CD14-positive monocyte (primary cell): Measurements from ENCODE around the gene ACSF3. TPM values are rescaled to one million over a fixed set of nuclear protein-coding genes. Genes with fewer than 3 reads are reported as not detected.
A peak's percentile ranks its signal among the peaks of the same experiment; 100 is the strongest.

Experiments
- DNase-seq, 3 donors: peaks; one replicate each; pipeline ENCODE4 v3.0.0-alpha.2; 2011 to 2022
- H2AFZ ChIP-seq: 2 replicates; pipeline ENCODE4 v1.6.0; 2012; ENCODE audit warnings: mild to moderate bottlenecking, low read depth, low read length, inconsistent platforms; ENCODE audit not compliant: insufficient read depth, poor library complexity, severe bottlenecking
- H3K27ac ChIP-seq, 2 donors: 1 replicate in 1 of 2; 2 replicates in 1 of 2; pipeline ENCODE4 v1.5.1; 2012 to 2013; ENCODE audit warnings: low read length in 2 of 2, control low read depth in 1 of 2, inconsistent platforms in 1 of 2, low read depth in 1 of 2, mild to moderate bottlenecking in 1 of 2
- H3K27me3 ChIP-seq, 2 donors: one replicate each; pipeline versions ENCODE4 v1.6.0 to v1.6.1; 2011 to 2013; ENCODE audit warnings: low read length in 2 of 2; ENCODE audit not compliant: control insufficient read depth in 2 of 2, insufficient read depth in 2 of 2
- H3K36me3 ChIP-seq, 2 donors: replicated peaks in 1 of 2; 1 replicate in 1 of 2; 2 replicates in 1 of 2; pipeline versions ENCODE4 v1.5.1 to v1.6.1; 2012 to 2013; ENCODE audit warnings: low read length in 2 of 2, control low read depth in 1 of 2, inconsistent platforms in 1 of 2, mild to moderate bottlenecking in 1 of 2; ENCODE audit not compliant: insufficient read depth in 2 of 2, control insufficient read depth in 1 of 2
- H3K4me1 ChIP-seq, 2 donors: 1 replicate in 1 of 2; 2 replicates in 1 of 2; pipeline versions ENCODE4 v1.5.1 to v1.6.1; 2012 to 2013; ENCODE audit warnings: low read length in 2 of 2, control low read depth in 1 of 2, inconsistent platforms in 1 of 2, mild to moderate bottlenecking in 1 of 2, moderate library complexity in 1 of 2; ENCODE audit not compliant: insufficient read depth in 2 of 2, control insufficient read depth in 1 of 2
- H3K4me2 ChIP-seq: replicated peaks from 2 replicates; pipeline ENCODE3; 2012; ENCODE audit warnings: low read length, moderate library complexity, mild to moderate bottlenecking; ENCODE audit not compliant: poor library complexity, severe bottlenecking; ENCODE audit errors: extremely low read depth
- H3K4me3 ChIP-seq, 3 experiments: fragments of 200-600 bp in 1 of 3; sonication (generic) in 1 of 3; replicated peaks in 1 of 3; 1 replicate in 2 of 3; 2 replicates in 1 of 3; pipeline ENCODE4 v1.5.1; 2011 to 2013; ENCODE audit warnings: low read length in 3 of 3, mild to moderate bottlenecking in 3 of 3, control low read depth in 2 of 3, low read depth in 2 of 3, inconsistent platforms in 1 of 3, moderate library complexity in 1 of 3
- H3K79me2 ChIP-seq: 2 replicates; pipeline ENCODE4 v1.6.0; 2012; ENCODE audit warnings: mild to moderate bottlenecking, control low read depth, inconsistent platforms, low read length, moderate library complexity; ENCODE audit not compliant: insufficient read depth
- H3K9ac ChIP-seq: 2 replicates; pipeline ENCODE4 v1.6.0; 2017; ENCODE audit warnings: low read length, mild to moderate bottlenecking; ENCODE audit not compliant: insufficient read depth, poor library complexity, severe bottlenecking
- H3K9me3 ChIP-seq, 2 donors: replicated peaks in 1 of 2; 1 replicate in 1 of 2; 2 replicates in 1 of 2; pipeline versions ENCODE4 v1.5.1 to v1.6.1; 2012 to 2013; ENCODE audit warnings: low read length in 2 of 2, control low read depth in 1 of 2; ENCODE audit not compliant: control insufficient read depth in 1 of 2, insufficient read depth in 1 of 2
- H4K20me1 ChIP-seq: 2 replicates; pipeline ENCODE4 v1.6.0; 2012; ENCODE audit warnings: mild to moderate bottlenecking, low read length, control low read depth, moderate library complexity; ENCODE audit not compliant: insufficient read depth
- H3K27ac Mint-ChIP-seq, 7 donors: one replicate each; pipeline ENCODE4 v1.8.0; 2020; ENCODE audit warnings: mild to moderate bottlenecking in 7 of 7, mixed read lengths in 7 of 7, moderate library complexity in 6 of 7, inconsistent platforms in 2 of 7
- H3K27me3 Mint-ChIP-seq, 3 donors: one replicate each; pipeline ENCODE4 v1.8.0; 2021 to 2022; ENCODE audit warnings: low read depth in 3 of 3, mild to moderate bottlenecking in 3 of 3, mixed read lengths in 3 of 3, moderate library complexity in 3 of 3, inconsistent platforms in 1 of 3
- H3K36me3 Mint-ChIP-seq, 2 donors: one replicate each; pipeline ENCODE4 v1.8.0; 2020; ENCODE audit warnings: mixed read lengths in 2 of 2, inconsistent platforms in 1 of 2, mild to moderate bottlenecking in 1 of 2
- H3K4me1 Mint-ChIP-seq: one replicate; pipeline ENCODE4 v1.8.0; 2020; ENCODE audit warnings: mild to moderate bottlenecking, mixed read lengths
- H3K4me3 Mint-ChIP-seq, 2 donors: one replicate each; pipeline ENCODE4 v1.8.0; 2020; ENCODE audit warnings: mild to moderate bottlenecking in 2 of 2, mixed read lengths in 2 of 2, moderate library complexity in 1 of 2
- H3K9me3 Mint-ChIP-seq, 7 donors: one replicate each; pipeline ENCODE4 v1.8.0; 2020 to 2022; ENCODE audit warnings: mixed read lengths in 7 of 7, mild to moderate bottlenecking in 6 of 7, moderate library complexity in 6 of 7, inconsistent platforms in 2 of 7
- CTCF ChIP-seq: fragments of 200-600 bp; IDR thresholded peaks from one replicate; pipeline ENCODE4 v1.8.0; 2022; ENCODE audit warnings: antibody characterized with exemption, mild to moderate bottlenecking
- WGBS: methylation state at CpG from one replicate; pipeline ENCODE4 v1.1.5; 2013; ENCODE audit warnings: missing lambda C conversion rate; ENCODE audit not compliant: insufficient coverage; 5-methylcytosine and 5-hydroxymethylcytosine counted together
- intact Hi-C, 2 donors: fragments of 100-400 bp; cut with micrococcal nuclease; formaldehyde crosslinking; loops; one replicate each; pipeline versions ENCODE4 v1.15.0 to v1.15.1; 2023
- polyA plus RNA-seq, 3 donors: library from polyadenylated mRNA; depleted of rRNA in 1 of 3; unstranded in 2 of 3; stranded (reverse) in 1 of 3; fragments of 300-500 nt in 2 of 3; fragments of >200 nt in 1 of 3; fragmentation: Illumina TruSeq in 2 of 3; gene quantifications; 1 replicate in 2 of 3; 2 replicates in 1 of 3; pipeline ENCODE4 v1.2.3, GENCODE V29; 2012 to 2021

Gene ACSF3
- polyA plus RNA-seq, 3 donors, result 23.5 to 26.7 (median 26.4) TPM

DNA sequence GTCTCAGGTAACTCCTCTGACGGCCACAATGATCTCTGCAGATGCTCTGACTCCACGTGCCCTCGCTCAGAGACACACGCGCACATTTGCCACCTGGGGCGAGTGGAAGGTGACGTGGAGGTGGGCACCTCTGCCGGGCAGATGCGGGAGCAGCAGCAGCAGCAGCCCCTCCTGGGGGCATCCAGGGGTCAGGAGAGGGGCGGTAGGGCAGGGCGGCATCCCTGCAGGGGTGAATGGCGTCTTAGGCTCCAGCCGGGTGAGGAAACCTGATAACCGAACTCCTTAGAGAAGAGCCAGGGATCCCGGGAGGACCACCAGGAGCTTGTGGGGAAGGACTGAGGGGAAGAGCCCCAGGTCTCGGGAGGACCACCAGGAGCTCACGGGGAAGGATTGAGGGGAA, 43.3 kb downstream of the ACSF3 start:
- peaks cover 0 to 2% (median 0%) of the 10 kb centered on the region in 7 donors for H3K9me3 Mint-ChIP-seq

DNA sequence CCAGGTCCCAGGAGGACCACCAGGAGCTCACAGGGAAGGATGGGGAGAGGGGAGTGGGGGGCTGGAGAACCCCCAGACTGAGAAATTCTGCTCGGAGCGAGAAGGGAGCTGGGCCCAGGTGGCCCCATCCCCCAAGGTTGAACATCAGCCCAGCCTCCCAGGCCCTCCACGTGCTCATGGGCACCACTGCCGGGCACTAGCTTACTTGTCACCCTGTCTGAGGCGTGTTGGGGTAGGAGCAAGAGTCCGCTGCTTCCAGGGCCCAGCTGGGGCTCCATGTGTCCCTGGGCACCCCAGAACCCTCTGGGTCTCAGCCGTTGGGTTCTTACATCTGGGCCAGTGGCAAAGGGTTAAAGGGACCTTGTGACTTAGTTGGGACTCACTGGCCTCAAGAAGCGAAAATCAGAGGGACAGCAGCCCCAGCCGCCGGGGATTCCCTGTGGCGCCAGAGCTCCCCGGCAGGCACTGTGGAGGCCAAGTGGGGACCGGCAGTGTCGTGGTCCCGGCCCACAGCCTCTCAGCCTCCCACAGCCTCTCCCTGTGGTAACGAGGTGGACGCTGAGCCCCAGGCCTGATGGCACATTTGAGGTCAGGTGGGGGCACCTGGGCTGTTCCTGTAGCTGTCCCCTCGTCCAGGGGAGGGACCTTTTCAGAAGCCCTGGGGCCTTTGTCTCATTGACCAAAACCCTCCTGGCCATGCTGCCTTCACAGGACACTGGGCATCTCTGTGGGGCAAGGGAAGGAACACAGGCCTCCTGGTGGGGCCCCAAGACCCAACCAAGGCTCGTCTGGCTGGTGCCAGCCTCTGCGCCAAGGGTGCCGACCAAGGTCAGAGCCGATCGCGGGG, 44.2 kb downstream of the ACSF3 start:
- no peak for DNase-seq
- intact Hi-C loops, result no loop called here
- 95% methylated on average over 23 of the region's 24 CpGs for WGBS
- H4K20me1 ChIP-seq, result peaks cover 8% of the 10 kb centered on the region
- no peak overlapping the region for H3K4me3 ChIP-seq
- peaks cover 65 to 74% of the 10 kb centered on the region in 2 donors for H3K36me3 ChIP-seq
- no peak overlapping the region for H3K27ac ChIP-seq
- no peak overlapping the region for H2AFZ ChIP-seq
- H3K9ac ChIP-seq, result no peak overlapping the region
- no peak for TF ChIP-seq CTCF
- H3K4me1 ChIP-seq, result no peaks in the 10 kb centered on the region
- no peak overlapping the region for H3K27ac Mint-ChIP-seq
- H3K9me3 Mint-ChIP-seq, result peaks cover 0 to 2% (median 0%) of the 10 kb centered on the region in 7 donors
- peaks cover 0 to 2% (median 0%) of the 10 kb centered on the region in 3 donors for H3K27me3 Mint-ChIP-seq
- H3K4me1 Mint-ChIP-seq, result no peaks in the 10 kb centered on the region
- no peak overlapping the region for H3K4me3 Mint-ChIP-seq
- H3K4me2 ChIP-seq, result no peak overlapping the region
- H3K36me3 Mint-ChIP-seq, result peaks cover 56 to 86% of the 10 kb centered on the region in 2 donors
- H3K27me3 ChIP-seq, result no peaks in the 10 kb centered on the region
- H3K79me2 ChIP-seq, result no peaks in the 10 kb centered on the region
- H3K9me3 ChIP-seq, result no peaks in the 10 kb centered on the region

More for the DNA sequence above, 43.3 kb downstream of the ACSF3 start:
- H3K27me3 Mint-ChIP-seq, result peaks cover 0 to 2% (median 0%) of the 10 kb centered on the region in 3 donors
- 97% methylated on average over 17 of the region's 17 CpGs for WGBS
- Histone ChIP-seq H3K9me3 (no peaks in the 10 kb centered on the region), H3K79me2 (no peaks in the 10 kb centered on the region), H4K20me1 (peaks cover 9% of the 10 kb centered on the region), H3K4me3 (no peak overlapping the region), H3K9ac (no peak overlapping the region), H3K4me2 (no peak overlapping the region), H3K4me1 (no peaks in the 10 kb centered on the region), H3K36me3 (peaks cover 67 to 75% of the 10 kb centered on the region in 2 donors), H3K27me3 (no peaks in the 10 kb centered on the region), H2AFZ (no peak overlapping the region), H3K27ac (no peak overlapping the region)
- H3K4me3 Mint-ChIP-seq, result no peak overlapping the region
- no peaks in the 10 kb centered on the region for H3K4me1 Mint-ChIP-seq
- intact Hi-C loops, result no loop called here
- H3K27ac Mint-ChIP-seq, result peak overlapping the region in 1 of 7 donors; percentile 15
- no peak for TF ChIP-seq CTCF
- DNase-seq, result no peak
- peaks cover 51 to 85% of the 10 kb centered on the region in 2 donors for H3K36me3 Mint-ChIP-seq
